Breast epithelium (tissue), 3 donors: Measurements from ENCODE around the gene UBXN7.

ENCODE experiments used
- POLR2A ChIP-seq: fragments of 450-650 bp; IDR thresholded peaks from one replicate; pipeline ENCODE4 v1.6.1; 2016; ENCODE audit warnings: antibody characterized with exemption, mild to moderate bottlenecking, moderate library complexity
- POLR2AphosphoS5 ChIP-seq, 3 donors: sonication (generic); formaldehyde crosslinking; IDR thresholded peaks; one replicate each; pipeline ENCODE4 v1.6.1; 2017; ENCODE audit warnings: antibody characterized with exemption in 3 of 3
- TF ChIP-seq, protein P1 (sequence below), 3 donors: fragments of 450-650 bp; IDR thresholded peaks; one replicate each; pipeline ENCODE4 v1.5.1; 2016 to 2017; ENCODE audit warnings: antibody characterized with exemption in 3 of 3, mild to moderate bottlenecking in 3 of 3, moderate library complexity in 3 of 3

DNA sequence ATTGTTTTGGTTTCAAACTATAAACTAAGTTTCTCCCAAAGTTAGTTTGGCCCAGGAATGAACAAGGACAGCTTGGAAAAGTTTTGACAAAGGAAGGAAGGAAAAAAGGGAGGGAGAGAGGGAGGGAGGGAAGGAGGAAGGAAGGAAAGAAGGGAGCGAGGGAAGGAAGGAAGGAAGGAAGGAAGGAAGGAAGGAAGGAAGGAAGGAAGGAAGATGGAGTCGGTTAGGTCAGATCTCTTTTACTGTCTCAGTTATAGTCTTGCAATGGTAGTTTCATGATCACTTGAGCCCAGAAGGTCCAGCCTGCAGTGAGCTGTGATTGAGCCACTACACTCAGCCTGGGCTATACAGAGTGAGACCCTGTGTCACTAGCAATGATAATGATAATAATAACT lies 12.3 kb upstream of the UBXN7 start:
- no peak for TF ChIP-seq POLR2A
- no peak for TF ChIP-seq POLR2AphosphoS5 (IDR thresholded peaks at IDR 0.05)
- TF ChIP-seq, protein P1, sequence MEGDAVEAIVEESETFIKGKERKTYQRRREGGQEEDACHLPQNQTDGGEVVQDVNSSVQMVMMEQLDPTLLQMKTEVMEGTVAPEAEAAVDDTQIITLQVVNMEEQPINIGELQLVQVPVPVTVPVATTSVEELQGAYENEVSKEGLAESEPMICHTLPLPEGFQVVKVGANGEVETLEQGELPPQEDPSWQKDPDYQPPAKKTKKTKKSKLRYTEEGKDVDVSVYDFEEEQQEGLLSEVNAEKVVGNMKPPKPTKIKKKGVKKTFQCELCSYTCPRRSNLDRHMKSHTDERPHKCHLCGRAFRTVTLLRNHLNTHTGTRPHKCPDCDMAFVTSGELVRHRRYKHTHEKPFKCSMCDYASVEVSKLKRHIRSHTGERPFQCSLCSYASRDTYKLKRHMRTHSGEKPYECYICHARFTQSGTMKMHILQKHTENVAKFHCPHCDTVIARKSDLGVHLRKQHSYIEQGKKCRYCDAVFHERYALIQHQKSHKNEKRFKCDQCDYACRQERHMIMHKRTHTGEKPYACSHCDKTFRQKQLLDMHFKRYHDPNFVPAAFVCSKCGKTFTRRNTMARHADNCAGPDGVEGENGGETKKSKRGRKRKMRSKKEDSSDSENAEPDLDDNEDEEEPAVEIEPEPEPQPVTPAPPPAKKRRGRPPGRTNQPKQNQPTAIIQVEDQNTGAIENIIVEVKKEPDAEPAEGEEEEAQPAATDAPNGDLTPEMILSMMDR (IDR thresholded peaks at IDR 0.05), result no peak
